HG03280 (cell line): Measurements from ENCODE around the gene GORASP1.

Experiments
- ATAC-seq: cut with Tn5 transposase; IDR thresholded peaks from one replicate; pipeline ENCODE4 v1.9.1; 2021; ENCODE audit warnings: mild to moderate bottlenecking, moderate library complexity; ENCODE audit not compliant: unreplicated experiment

Gene GORASP1

GRCh38 chr3:39126532-39127071 is 19.2 kb upstream of the GORASP1 start:
- ATAC-seq = no peak

DNA sequence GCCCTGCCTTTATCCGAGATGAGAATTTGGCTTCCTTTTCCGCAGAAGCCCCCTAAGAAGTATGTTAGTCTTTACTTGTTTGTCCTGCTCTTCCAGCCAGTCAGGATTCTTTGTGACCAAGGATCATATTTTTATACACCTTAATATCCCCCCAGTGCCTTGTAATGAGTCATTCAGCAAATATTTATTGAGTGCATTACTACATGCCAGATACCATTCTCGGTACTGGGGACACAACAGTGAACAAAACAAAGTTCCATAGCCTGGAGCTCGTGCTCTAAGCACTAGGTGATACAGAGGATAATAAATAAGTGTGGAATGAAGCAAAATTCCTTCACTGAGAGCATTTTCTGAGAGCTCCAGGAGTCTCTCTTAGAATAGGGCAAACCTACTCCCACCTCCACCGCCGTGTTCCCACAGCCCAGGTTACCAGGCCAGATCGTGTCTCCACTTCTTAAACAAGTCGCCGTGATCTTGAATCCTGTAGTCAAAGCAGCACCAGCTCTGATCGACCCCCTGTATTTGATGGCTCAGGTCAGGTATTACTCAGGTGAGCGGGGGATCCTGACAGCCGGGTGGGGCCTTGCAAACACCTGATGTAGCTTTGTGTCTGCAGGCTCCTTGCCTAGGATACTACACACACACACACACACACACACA is 18.5 kb upstream of the GORASP1 start:
- no peak for ATAC-seq

GRCh38 chr3:39124876-39125840 is 17.7 kb upstream of the GORASP1 start:
- ATAC-seq = no peak

DNA sequence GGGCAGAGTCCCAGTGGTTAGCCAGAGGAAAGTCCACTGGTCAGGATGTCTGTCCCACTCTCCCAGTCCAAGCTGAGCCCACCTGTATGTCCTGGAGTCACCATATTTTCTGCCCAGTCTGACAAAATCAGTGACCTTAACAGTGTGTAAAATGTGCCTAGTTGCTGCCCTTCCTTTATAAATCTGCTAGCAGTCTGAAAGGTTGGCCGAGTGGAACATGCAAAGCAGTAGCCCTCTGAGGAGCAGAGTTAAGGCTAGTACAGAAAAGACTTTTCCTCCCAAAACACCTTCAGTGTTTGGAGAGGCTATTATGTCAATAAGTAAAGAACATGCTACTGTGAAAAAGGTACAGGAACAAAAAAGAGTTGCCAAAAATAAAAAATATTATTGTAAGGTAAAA is 15.4 kb upstream of the GORASP1 start:
- no peak for ATAC-seq

DNA sequence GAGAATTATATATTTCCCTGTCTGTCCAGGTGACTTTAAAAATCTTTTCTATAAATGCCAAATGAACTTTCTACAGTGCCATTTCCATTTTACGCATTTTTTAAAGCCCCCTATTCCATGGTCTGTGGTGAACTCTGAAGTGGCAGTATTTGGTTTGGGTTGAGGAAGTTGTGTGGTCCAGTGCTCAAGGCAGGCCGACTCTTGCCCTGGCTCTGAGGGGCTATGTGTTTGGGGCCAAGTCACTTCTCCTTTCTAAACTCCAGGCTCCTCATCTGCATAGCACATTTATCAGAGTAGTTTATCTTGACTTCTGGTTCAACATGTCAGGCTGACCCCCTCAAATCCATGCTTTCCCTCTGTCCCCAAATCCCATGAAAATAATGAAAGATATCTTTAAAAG is 14.2 kb upstream of the GORASP1 start:
- ATAC-seq = no peak

- no peak for ATAC-seq
Observed at GRCh38 chr3:39118931-39119660, 11.7 kb upstream of the GORASP1 start.

- no peak for ATAC-seq
Observed at GRCh38 chr3:39118079-39118478, 10.7 kb upstream of the GORASP1 start.

GRCh38 chr3:39115870-39116269 is 8.4 kb upstream of the GORASP1 start:
- ATAC-seq = no peak

GRCh38 chr3:39114456-39114855 is 7.0 kb upstream of the GORASP1 start:
- ATAC-seq = no peak

GRCh38 chr3:39113291-39113690 is 5.9 kb upstream of the GORASP1 start:
- ATAC-seq = no peak

- ATAC-seq = no peak
Observed at GRCh38 chr3:39112535-39112934, 5.1 kb upstream of the GORASP1 start.

DNA sequence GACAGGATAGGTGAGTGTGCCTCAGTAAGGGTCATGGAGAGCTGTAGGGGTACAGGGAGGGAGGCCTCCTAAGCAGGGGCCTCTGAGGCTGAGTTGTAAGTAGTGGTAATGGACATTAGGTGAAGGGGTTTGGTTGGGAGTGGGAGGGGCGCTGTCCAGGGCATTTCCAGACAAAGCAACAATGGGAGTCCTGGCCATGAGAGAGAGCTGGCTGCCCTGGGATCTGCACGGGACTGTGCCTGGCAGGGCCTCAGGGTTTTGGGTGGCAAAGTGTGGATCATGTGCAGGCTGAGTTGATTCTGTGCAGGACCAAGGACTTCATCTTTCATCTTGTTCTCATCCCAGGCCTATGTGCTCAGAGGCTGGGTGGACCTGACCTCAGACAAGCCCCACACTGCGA is 4.7 kb upstream of the GORASP1 start:
- ATAC-seq = no peak

GRCh38 chr3:39110041-39110639 is 2.7 kb upstream of the GORASP1 start:
- ATAC-seq = no peak

DNA sequence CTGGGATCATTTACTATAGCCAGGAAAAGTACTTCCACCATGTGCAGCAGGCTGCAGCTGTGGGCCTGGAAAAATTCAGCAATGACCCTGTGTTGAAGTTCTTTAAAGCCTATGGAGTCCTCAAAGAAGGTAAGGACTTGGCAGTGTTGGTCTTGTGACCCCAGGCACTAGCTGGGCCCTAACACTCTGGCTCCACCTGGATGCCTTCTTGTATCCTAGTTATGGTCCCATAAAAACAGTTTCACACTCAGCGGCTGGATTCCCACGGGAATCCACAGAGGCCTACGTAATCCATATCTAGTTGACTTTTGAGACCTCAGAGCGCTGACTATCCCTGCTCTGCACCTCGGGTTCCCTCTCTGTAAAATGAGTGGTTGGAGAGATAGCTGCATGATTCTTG is 1.7 kb upstream of the GORASP1 start:
- no peak for ATAC-seq

- peak; percentile 70 for ATAC-seq
Observed at GRCh38 chr3:39108200-39108710, 828 bp upstream of the GORASP1 start.

GRCh38 chr3:39106851-39107387 is 508 bp downstream of the GORASP1 start:
- peak; percentile 27 for ATAC-seq

GRCh38 chr3:39106281-39106811 is 1.1 kb downstream of the GORASP1 start:
- ATAC-seq = no peak

DNA sequence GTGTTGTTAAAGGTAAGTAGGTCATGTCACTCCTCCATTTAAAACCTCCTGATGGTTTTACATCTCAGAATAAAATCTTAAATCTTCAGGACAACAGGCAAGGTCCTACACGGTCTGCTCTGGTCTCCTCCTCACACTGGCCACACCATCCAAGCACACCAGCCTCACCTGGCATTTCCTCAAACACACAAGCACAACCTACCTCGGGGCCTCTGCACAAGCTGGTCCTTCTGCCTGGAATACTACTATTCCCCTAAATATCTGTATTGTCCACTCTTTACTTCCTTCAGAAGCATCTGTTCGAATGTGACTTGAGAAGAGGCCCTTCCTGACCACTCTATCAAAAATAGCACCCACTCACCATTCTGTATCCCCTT is 1.8 kb downstream of the GORASP1 start:
- ATAC-seq = no peak

GRCh38 chr3:39104961-39105686 is 2.3 kb downstream of the GORASP1 start:
- no peak for ATAC-seq
